GM12801 (cell line): ENCODE measurements around the gene CFAP97D1.

ENCODE experiments used
- CTCF ChIP-seq: IDR thresholded peaks from one replicate; pipeline ENCODE4 v1.5.1; 2011; ENCODE audit warnings: control low read depth; ENCODE audit not compliant: insufficient read length; ENCODE audit errors: extremely low read depth

The CFAP97D1 gene

GRCh38 chr17:43830510-43831140, 50.4 kb downstream of the CFAP97D1 start:
- TF ChIP-seq CTCF = no peak

GRCh38 chr17:43831633-43832032, 51.4 kb downstream of the CFAP97D1 start:
- no peak for TF ChIP-seq CTCF

- no peak for TF ChIP-seq CTCF
These were observed 52.1 kb downstream of the CFAP97D1 start for GRCh38 chr17:43832168-43832975.

GRCh38 chr17:43832976-43833829, 53.0 kb downstream of the CFAP97D1 start, which contains the start of gene MPP3:
MPP3 (minus strand) TSS chr17:43833146; CDS start chr17:43831906, 1,240 bp downstream.
- TF ChIP-seq CTCF = no peak

- no peak for TF ChIP-seq CTCF
These were observed 53.9 kb downstream of the CFAP97D1 start for GRCh38 chr17:43834106-43834505.
